HL-60 (cell line): ENCODE results near the gene C6orf132.
"Not testable (repeated sequence)": the region's sequence is repeated elsewhere in the genome, so short reads cannot be mapped to it uniquely, and the experiment has no call there.

Experiments used
- DNase-seq, 2 experiments: peaks; one replicate each; pipeline ENCODE4 v3.0.0-alpha.2; 2010 to 2020; ENCODE audit warnings: low read depth in 1 of 2, low spot score in 1 of 2
- H3K27ac ChIP-seq: fragments of 250-450 bp; sonication (Bioruptor Pico); replicated peaks from 2 replicates; pipeline ENCODE4 v1.5.1; 2020; ENCODE audit warnings: mild to moderate bottlenecking, moderate library complexity
- H3K27me3 ChIP-seq: fragments of 250-450 bp; sonication (Bioruptor Pico); 2 replicates; pipeline ENCODE4 v1.5.1; 2021; ENCODE audit warnings: mild to moderate bottlenecking, moderate library complexity; ENCODE audit not compliant: insufficient read depth, poor library complexity, severe bottlenecking
- H3K4me3 ChIP-seq: replicated peaks from 2 replicates; pipeline ENCODE4 v1.5.1; 2011; ENCODE audit warnings: mild to moderate bottlenecking, control low read depth, low read length; ENCODE audit not compliant: insufficient read depth
- CTCF ChIP-seq: IDR thresholded peaks from one replicate; pipeline ENCODE4 v1.5.1; 2011; ENCODE audit warnings: low read length, control low read depth, inconsistent platforms; ENCODE audit not compliant: insufficient read depth
- GABPA ChIP-seq: IDR thresholded peaks from 2 replicates; pipeline ENCODE4 v1.6.1; 2012; ENCODE audit warnings: low read depth
- POLR2AphosphoS5 ChIP-seq: IDR thresholded peaks from 2 replicates; pipeline ENCODE4 v1.6.1; 2012; ENCODE audit warnings: low read depth
- REST ChIP-seq: IDR thresholded peaks from 2 replicates; pipeline ENCODE4 v1.6.1; 2012; ENCODE audit warnings: low read depth; ENCODE audit not compliant: insufficient replicate concordance
- SPI1 ChIP-seq: IDR thresholded peaks from 2 replicates; pipeline ENCODE4 v1.6.1; 2012; ENCODE audit warnings: low read depth, mild to moderate bottlenecking, borderline replicate concordance

C6orf132 gene

GRCh38 chr6:42154461-42155209 lies 12.2 kb upstream of the C6orf132 start:
- Histone ChIP-seq H3K27ac (no peak overlapping the region), H3K4me3 (no peak overlapping the region)
- TF ChIP-seq POLR2AphosphoS5 (no peak), GABPA (no peak), SPI1 (no peak), REST (no peak), CTCF (no peak)

GRCh38 chr6:42153921-42154320 lies 11.5 kb upstream of the C6orf132 start:
- no peak overlapping the region for H3K4me3 ChIP-seq
- no peak overlapping the region for H3K27ac ChIP-seq
- no peaks in the 10 kb centered on the region for H3K27me3 ChIP-seq
- DNase-seq = no peak
- TF ChIP-seq CTCF (no peak), REST (no peak), GABPA (no peak), SPI1 (no peak), POLR2AphosphoS5 (no peak)

More at GRCh38 chr6:42154461-42155209, 12.2 kb upstream of the C6orf132 start:
- no peak for DNase-seq
- H3K27me3 ChIP-seq = no peaks in the 10 kb centered on the region

GRCh38 chr6:42152528-42153213 lies 10.3 kb upstream of the C6orf132 start:
- not testable (repeated sequence) for H3K27ac ChIP-seq, H3K27me3 ChIP-seq, DNase-seq, H3K4me3 ChIP-seq

GRCh38 chr6:42152024-42152423 lies 9.6 kb upstream of the C6orf132 start:
- Histone ChIP-seq H3K27me3 (no peaks in the 10 kb centered on the region), H3K27ac (no peak overlapping the region), H3K4me3 (no peak overlapping the region)
- no peak for DNase-seq
- TF ChIP-seq CTCF (no peak), GABPA (no peak), POLR2AphosphoS5 (no peak)
